Panc1 (cell line): ENCODE data around the gene GPSM1.

Experiments
- CTCF ChIP-seq: fragments of 450-650 bp; IDR thresholded peaks from 2 replicates; pipeline ENCODE4 v1.5.1; 2017; ENCODE audit warnings: mild to moderate bottlenecking
- POLR2AphosphoS5 ChIP-seq: IDR thresholded peaks from 2 replicates; pipeline ENCODE4 v1.6.1; 2012; ENCODE audit warnings: mild to moderate bottlenecking, low read depth, low read length, moderate library complexity
- REST ChIP-seq, 2 experiments: IDR thresholded peaks; 2 replicates each; pipeline ENCODE4 v1.6.1; 2011 to 2012; ENCODE audit warnings: low read depth in 2 of 2, control low read depth in 1 of 2, low read length in 1 of 2, mild to moderate bottlenecking in 1 of 2, moderate library complexity in 1 of 2; ENCODE audit not compliant: insufficient read depth in 1 of 2

GRCh38 chr9:136290508-136291000, 36.8 kb upstream of the GPSM1 start:
- TF ChIP-seq CTCF (no peak), POLR2AphosphoS5 (no peak), REST (IDR thresholded peaks at IDR 0.05; ENCODE audit: insufficient read depth in 1 of 2, low read depth in 2 of 2, low read length in 1 of 2) (no peak)
